Muscle of arm (tissue), 12 donors: ENCODE data around the gene SP9. TPM values are rescaled to one million over a fixed set of nuclear protein-coding genes. Genes with fewer than 3 reads are reported as not detected.
"Not testable (repeated sequence)": the region's sequence is repeated elsewhere in the genome, so short reads cannot be mapped to it uniquely, and the experiment has no call there.

Experiments
- DNase-seq: peaks from one replicate; pipeline ENCODE4 v3.0.0-alpha.2; 2013
- polyA plus RNA-seq, 12 donors: library from polyadenylated mRNA; unstranded; fragments of 120-200 nt; gene quantifications; one replicate each; pipeline ENCODE4 v1.2.1, GENCODE V29; 2013; ENCODE audit not compliant: insufficient read length in 12 of 12

SP9 gene
- polyA plus RNA-seq, 12 donors = 0.10 to 0.88 (median 0.15) TPM; not detected in 2

GRCh38 chr2:174344716-174345461, 10.1 kb downstream of the SP9 start:
- no peak for DNase-seq

GRCh38 chr2:174350018-174350417, 15.3 kb downstream of the SP9 start:
- no peak for DNase-seq

GRCh38 chr2:174350593-174351181, 15.9 kb downstream of the SP9 start:
- DNase-seq = no peak

- no peak for DNase-seq
These were observed 18.2 kb downstream of the SP9 start for GRCh38 chr2:174353004-174353403.

GRCh38 chr2:174356347-174356746, 21.6 kb downstream of the SP9 start:
- no peak for DNase-seq

- DNase-seq = not testable (repeated sequence)
These were observed 24.9 kb downstream of the SP9 start for GRCh38 chr2:174359663-174360062.

- DNase-seq = no peak
These were observed 28.2 kb downstream of the SP9 start for GRCh38 chr2:174362949-174363348.

- DNase-seq = not testable (repeated sequence)
These were observed 28.9 kb downstream of the SP9 start for GRCh38 chr2:174363492-174364225.

GRCh38 chr2:174364628-174365027, 29.9 kb downstream of the SP9 start:
- no peak for DNase-seq

- no peak for DNase-seq
These were observed 30.8 kb downstream of the SP9 start for GRCh38 chr2:174365571-174365970.

- DNase-seq = no peak
These were observed 33.9 kb downstream of the SP9 start for GRCh38 chr2:174368691-174369090.

GRCh38 chr2:174376967-174377366, 42.2 kb downstream of the SP9 start:
- no peak for DNase-seq

- no peak for DNase-seq
These were observed 49.0 kb downstream of the SP9 start for GRCh38 chr2:174383796-174384195.

GRCh38 chr2:174385201-174385600, 50.4 kb downstream of the SP9 start:
- DNase-seq = no peak

Other genes with a start within 250 kb of the SP9 start
- 100 to 1,000 TPM in 11 of 12 donors, not detected in 1; 180 to 284 (median 252) TPM for gene OLA1, start 86.4 kb upstream of the SP9 start, polyA plus RNA-seq
- gene SCRN3, start 60.8 kb downstream of the SP9 start, polyA plus RNA-seq = 10 to 100 TPM in 11 of 12 donors, not detected in 1; 32.6 to 56.7 (median 36.4) TPM
- 1 to 10 TPM in 11 of 12 donors, not detected in 1; 2.9 to 7.4 (median 5.0) TPM for gene GPR155, start 152.1 kb downstream of the SP9 start, polyA plus RNA-seq